Measurements from ENCODE around the gene IRF2BP2. TPM values are rescaled to one million over a fixed set of nuclear protein-coding genes. Genes with fewer than 3 reads are reported as not detected.
A peak's percentile ranks its signal among the peaks of the same experiment; 100 is the strongest.

The IRF2BP2 gene
- total and polyA plus RNA-seq, 2 of the 13 experiments (the other 11 are each of a cell fraction or from before 2014, with no cell fraction given) = 140 to 147 TPM

DNA sequence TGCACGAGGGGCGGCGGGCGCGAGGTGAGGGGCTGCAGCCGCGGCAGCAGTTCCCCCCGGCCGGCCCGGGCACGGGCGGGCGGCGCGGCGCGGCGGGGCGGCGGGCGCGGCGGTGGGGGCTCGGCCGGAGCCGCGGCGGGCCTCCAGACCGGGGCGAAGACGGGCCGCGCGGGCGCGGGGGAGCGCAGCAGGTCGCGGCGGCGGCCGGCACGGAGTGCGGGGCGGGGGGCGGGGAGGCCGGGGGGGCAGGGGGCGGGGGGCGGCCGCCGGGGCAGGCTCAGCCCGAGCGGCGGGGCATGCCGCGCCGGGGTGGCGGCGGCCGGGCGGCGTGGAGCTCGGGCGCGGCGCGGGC lies 311 bp downstream of the IRF2BP2 start:
- DNase-seq (ENCODE audit: low spot score) = no peak
- BruUV-seq (replicated peaks) = no TSS peak

DNA sequence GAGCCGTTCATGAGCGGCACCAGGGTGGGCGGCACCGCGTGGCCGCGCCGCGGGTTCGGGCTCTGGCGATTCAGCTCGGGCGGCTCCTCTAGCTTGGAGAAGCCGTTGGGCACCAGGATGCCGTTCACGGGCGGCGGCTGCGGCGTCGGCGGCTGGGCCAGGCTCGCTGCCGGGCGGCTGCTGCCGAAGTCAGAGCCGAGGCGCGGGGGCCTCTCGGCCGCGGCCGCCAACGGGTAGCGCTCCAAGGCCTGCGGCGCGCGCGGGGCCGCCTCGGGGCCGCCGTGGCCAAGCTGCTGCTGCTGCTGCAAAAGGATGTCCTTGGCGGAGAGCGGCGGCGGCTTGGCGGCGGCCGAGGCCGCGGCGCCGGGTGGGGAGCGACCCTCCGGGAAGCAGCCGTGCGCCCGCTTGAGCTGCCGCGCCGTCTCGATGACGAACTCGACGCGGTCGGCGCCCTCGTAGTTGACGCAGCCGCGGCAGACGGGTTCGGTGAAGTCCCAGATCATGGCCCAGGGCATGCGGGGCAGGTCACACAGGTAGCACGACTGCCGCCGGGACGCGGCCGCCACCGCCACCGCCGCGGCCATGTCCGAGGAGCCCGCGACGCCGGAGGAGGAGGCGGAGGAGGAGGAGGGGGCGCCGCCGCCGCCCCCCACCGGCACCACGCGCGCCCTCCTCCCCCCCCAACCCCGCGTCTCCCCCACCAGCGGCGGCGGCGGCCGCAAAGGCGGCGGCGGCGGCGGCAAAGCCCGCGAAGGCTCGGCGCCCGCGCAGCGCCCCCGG lies 877 bp downstream of the IRF2BP2 start:
- H4K20me1 ChIP-seq (ENCODE audit: insufficient read depth, low read length) = peaks cover 9% of the 10 kb centered on the region; the same call in 1 of the 2 replicates
- H3K9me3 ChIP-seq (ENCODE audit: low read length) = no peaks in the 10 kb centered on the region
- no peak for DNase-seq (ENCODE audit: low spot score)
- no TSS peak for BruUV-seq (replicated peaks)
- no peak for ATAC-seq
- intact Hi-C loops (cut with micrococcal nuclease; ENCODE audit: unreplicated experiment) = loop anchor here (1.0 to 10.0 kb wide), 2 partner anchors 110 to 206 kb away; no protein-coding TSS in a partner anchor
- no peak for FAIRE-seq
- H3K4me2 ChIP-seq (ENCODE audit: low read depth, low read length) = peak overlapping the region; percentile 85
- H3K4me3 ChIP-seq (replicated peaks in 1 of 3; ENCODE audit: insufficient read depth in 1 of 3, low read depth in 2 of 3, low read length in 3 of 3) = peak overlapping the region; percentile 87 to 91 (median 89); a peak in 5 of 6 replicates
- peaks cover 5 to 13% of the 10 kb centered on the region in 2 experiments for H3K36me3 ChIP-seq (replicated peaks in 1 of 2; ENCODE audit: control insufficient read depth in 1 of 2, insufficient read depth in 2 of 2, low read length in 2 of 2)
- H3K27me3 ChIP-seq (ENCODE audit: control insufficient read depth in 1 of 2, insufficient read depth in 2 of 2, low read length in 2 of 2) = no peaks in the 10 kb centered on the region; a peak in 2 of 5 replicates
- ChIA-PET POLR2A (interaction anchor here (0.6 to 9.7 kb wide), 24 partner anchors 10 to 474 kb away, joined by 3 to 1137 read pairs (median 30); no protein-coding TSS in a partner anchor), CTCF (ENCODE audit: low intra/inter-chr PET ratio, low total read pairs) (no interaction called here)
- no CpG with 5 or more reads among the region's 121 CpGs for WGBS (ENCODE audit: low lambda C conversion rate)
- H3K9ac ChIP-seq (ENCODE audit: insufficient read depth, low read depth, low read length) = peak overlapping the region; percentile 97
- in situ Hi-C loops (cut with HindIII; ENCODE audit: extremely low pct_ligation_motif_present, low pct_unique_long_range_greater_than_20kb) = no loop called here
- H3K4me1 ChIP-seq (ENCODE audit: insufficient read depth, low read length) = peaks cover 32% of the 10 kb centered on the region
- peak overlapping the region; percentile 100 for H3K27ac ChIP-seq (ENCODE audit: extremely low read length, insufficient read depth, low read length)
- no peak overlapping the region for H2AFZ ChIP-seq (ENCODE audit: low read length)
- H3K79me2 ChIP-seq (ENCODE audit: insufficient read depth, low read length) = peaks cover 49% of the 10 kb centered on the region
- TF ChIP-seq EHMT2 (IDR thresholded peaks at IDR 0.05; ENCODE audit: borderline replicate concordance, low read depth, low read length) (no peak), ZNF782 (CRISPR knock-in tag; IDR thresholded peaks at IDR 0.05; ENCODE audit: borderline replicate concordance) (no peak), SMAD9 (CRISPR knock-in tag; IDR thresholded peaks at IDR 0.05) (no peak), ZBTB7A (CRISPR knock-in tag; IDR thresholded peaks at IDR 0.05) (no peak), XRCC5 (optimal IDR thresholded peaks at IDR 0.05; ENCODE audit: low read length) (no peak), ZBTB38 (CRISPR knock-in tag; IDR thresholded peaks at IDR 0.05) (no peak), ZNF567 (CRISPR knock-in tag; IDR thresholded peaks at IDR 0.05; ENCODE audit: borderline replicate concordance) (no peak), SMYD3 (CRISPR knock-in tag; IDR thresholded peaks at IDR 0.05) (no peak), ZNF501 (CRISPR knock-in tag; IDR thresholded peaks at IDR 0.05) (no peak), ZNF792 (CRISPR knock-in tag; IDR thresholded peaks at IDR 0.05) (no peak), GZF1 (CRISPR knock-in tag; IDR thresholded peaks at IDR 0.05) (no peak), PITX1 (CRISPR knock-in tag; IDR thresholded peaks at IDR 0.05) (no peak), HNRNPK (IDR thresholded peaks at IDR 0.05; ENCODE audit: low read depth, low read length, poor library complexity, severe bottlenecking) (peak; percentile 92), ZNF724P (CRISPR knock-in tag; IDR thresholded peaks at IDR 0.05; ENCODE audit: borderline replicate concordance) (no peak), PHF21A (CRISPR knock-in tag; IDR thresholded peaks at IDR 0.05) (no peak)
- TF ChIP-seq, protein P1, sequence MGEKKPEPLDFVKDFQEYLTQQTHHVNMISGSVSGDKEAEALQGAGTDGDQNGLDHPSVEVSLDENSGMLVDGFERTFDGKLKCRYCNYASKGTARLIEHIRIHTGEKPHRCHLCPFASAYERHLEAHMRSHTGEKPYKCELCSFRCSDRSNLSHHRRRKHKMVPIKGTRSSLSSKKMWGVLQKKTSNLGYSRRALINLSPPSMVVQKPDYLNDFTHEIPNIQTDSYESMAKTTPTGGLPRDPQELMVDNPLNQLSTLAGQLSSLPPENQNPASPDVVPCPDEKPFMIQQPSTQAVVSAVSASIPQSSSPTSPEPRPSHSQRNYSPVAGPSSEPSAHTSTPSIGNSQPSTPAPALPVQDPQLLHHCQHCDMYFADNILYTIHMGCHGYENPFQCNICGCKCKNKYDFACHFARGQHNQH (CRISPR knock-in tag; IDR thresholded peaks at IDR 0.05) = no peak; the same call in 1 of the 2 replicates

More for the DNA sequence above, 311 bp downstream of the IRF2BP2 start:
- Histone ChIP-seq H3K27me3 (ENCODE audit: control insufficient read depth in 1 of 2, insufficient read depth in 2 of 2, low read length in 2 of 2) (no peaks in the 10 kb centered on the region; a peak in 2 of 5 replicates), H3K4me1 (ENCODE audit: insufficient read depth, low read length) (peaks cover 38% of the 10 kb centered on the region), H3K4me3 (replicated peaks in 1 of 3; ENCODE audit: insufficient read depth in 1 of 3, low read depth in 2 of 3, low read length in 3 of 3) (peak overlapping the region in 2 of 3 experiments; percentile 87 to 91; a peak in 3 of 6 replicates), H4K20me1 (ENCODE audit: insufficient read depth, low read length) (peaks cover 9% of the 10 kb centered on the region; the same call in 1 of the 2 replicates), H3K9ac (ENCODE audit: insufficient read depth, low read depth, low read length) (peak overlapping the region; percentile 98), H3K79me2 (ENCODE audit: insufficient read depth, low read length) (peaks cover 43% of the 10 kb centered on the region), H3K9me3 (ENCODE audit: low read length) (no peaks in the 10 kb centered on the region), H3K4me2 (ENCODE audit: low read depth, low read length) (no peak overlapping the region), H2AFZ (ENCODE audit: low read length) (no peak overlapping the region), H3K27ac (ENCODE audit: extremely low read length, insufficient read depth, low read length) (peak overlapping the region; percentile 99), H3K36me3 (replicated peaks in 1 of 2; ENCODE audit: control insufficient read depth in 1 of 2, insufficient read depth in 2 of 2, low read length in 2 of 2) (peaks cover 5 to 13% of the 10 kb centered on the region in 2 experiments)
- ChIA-PET POLR2A (interaction anchor here (0.6 to 9.7 kb wide), 24 partner anchors 10 to 474 kb away, joined by 3 to 1137 read pairs (median 30); no protein-coding TSS in a partner anchor), CTCF (ENCODE audit: low intra/inter-chr PET ratio, low total read pairs) (no interaction called here)
- intact Hi-C loops (cut with micrococcal nuclease; ENCODE audit: unreplicated experiment) = loop anchor here (5.0 to 10.0 kb wide), 2 partner anchors 73 to 205 kb away; no protein-coding TSS in a partner anchor
- ATAC-seq (no peak), FAIRE-seq (no peak)
- in situ Hi-C loops (cut with HindIII; ENCODE audit: extremely low pct_ligation_motif_present, low pct_unique_long_range_greater_than_20kb) = loop anchor here (5.0 kb wide), 4 partner anchors 108 to 463 kb away; no protein-coding TSS in a partner anchor
- TF ChIP-seq ZNF768 (CRISPR knock-in tag; IDR thresholded peaks at IDR 0.05) (no peak), ZNF44 (CRISPR knock-in tag; IDR thresholded peaks at IDR 0.05) (no peak), MXI1 (IDR thresholded peaks at IDR 0.05; ENCODE audit: borderline replicate concordance, low read depth, low read length) (0 out of 3 replicates have a peak, but pooled peaks have one; percentile 2), TEAD3 (CRISPR knock-in tag; optimal IDR thresholded peaks at IDR 0.05; ENCODE audit: borderline replicate concordance) (no peak)
- 0% methylated on average over 1 of the region's 67 CpGs for WGBS (ENCODE audit: low lambda C conversion rate)

All from HepG2 (cell line).